ENCODE results near the gene PLEKHO2. TPM values are rescaled to one million over a fixed set of nuclear protein-coding genes. Genes with fewer than 3 reads are reported as not detected.
"Not testable (repeated sequence)": the region's sequence is repeated elsewhere in the genome, so short reads cannot be mapped to it uniquely, and the experiment has no call there.

Gene PLEKHO2
- 27.2 and 35.3 TPM in 2 replicates for total RNA-seq (2014; rRNA removed; shearing (Covaris generic))
- polyA plus RNA-seq (2016; fragmentation: Nextera tagmentation; extraction: Ambion mirVana), result 30.7 and 32.3 TPM in 2 replicates

GRCh38 chr15:64841344-64842095 lies at the start of gene PLEKHO2:
Gene PLEKHO2, plus strand, starts transcription at chr15:64841915. Its CDS starts 102 bp downstream, at chr15:64842017.
- Histone ChIP-seq H2AFZ (peak within 1 kb of the TSS; percentile 98), H3K79me2 (ENCODE audit: insufficient read depth) (peaks cover 48% of the 10 kb centered on the region), H3K9me3 (ENCODE audit: low read depth) (no peaks in the 10 kb centered on the region), H3K4me3 (peak within 1 kb of the TSS; percentile 88), H3K4me2 (ENCODE audit: unreplicated experiment) (peak within 1 kb of the TSS; percentile 96), H3F3A (ENCODE audit: insufficient read depth) (peaks cover 9% of the 10 kb centered on the region; the same call in 1 of the 2 replicates), H3K9me2 (ENCODE audit: insufficient read depth) (no peaks in the 10 kb centered on the region), H3K36me3 (ENCODE audit: low read depth) (no peaks in the 10 kb centered on the region), H3K9ac (peak within 1 kb of the TSS; percentile 86), H4K20me1 (ENCODE audit: insufficient read depth) (no peaks in the 10 kb centered on the region), H3K27me3 (replicated peaks; ENCODE audit: insufficient read depth) (no peaks in the 10 kb centered on the region), H3K27ac (peak within 1 kb of the TSS; percentile 71), H3K4me1 (ENCODE audit: insufficient read depth) (peaks cover 30% of the 10 kb centered on the region)
- 0 to 2% methylated on average over 10 to 53 of the region's 75 CpGs for WGBS, 2 experiments (ENCODE audit: low coverage in 1 of 2, low lambda C conversion rate in 2 of 2, missing lambda C conversion rate in 2 of 2)
- no peak for TF ChIP-seq EZH2 (IDR thresholded peaks at IDR 0.05; ENCODE audit: insufficient read depth, poor library complexity, severe bottlenecking)
- no peak for TF ChIP-seq EZH2phosphoT487 (IDR thresholded peaks at IDR 0.05; ENCODE audit: insufficient read depth, low read depth)
- in situ Hi-C loops (cut with MboI), result no loop called here
- DNase-seq, result peak; percentile 98

- Histone ChIP-seq H3K27me3 (replicated peaks; ENCODE audit: insufficient read depth) (no peaks in the 10 kb centered on the region), H3K27ac (no peak overlapping the region), H3K9ac (no peak overlapping the region), H3K4me1 (ENCODE audit: insufficient read depth) (no peaks in the 10 kb centered on the region), H3K79me2 (ENCODE audit: insufficient read depth) (no peaks in the 10 kb centered on the region), H2AFZ (no peak overlapping the region), H3K36me3 (ENCODE audit: low read depth) (no peaks in the 10 kb centered on the region), H3F3A (ENCODE audit: insufficient read depth) (no peaks in the 10 kb centered on the region), H3K4me2 (ENCODE audit: unreplicated experiment) (no peak overlapping the region), H3K4me3 (no peak overlapping the region), H3K9me3 (ENCODE audit: low read depth) (no peaks in the 10 kb centered on the region), H3K9me2 (ENCODE audit: insufficient read depth) (no peaks in the 10 kb centered on the region), H4K20me1 (ENCODE audit: insufficient read depth) (no peaks in the 10 kb centered on the region)
- no peak for TF ChIP-seq EZH2phosphoT487 (IDR thresholded peaks at IDR 0.05; ENCODE audit: insufficient read depth, low read depth)
- TF ChIP-seq EZH2 (IDR thresholded peaks at IDR 0.05; ENCODE audit: insufficient read depth, poor library complexity, severe bottlenecking), result no peak
- DNase-seq, result peak; percentile 36
- WGBS, 2 experiments (ENCODE audit: low coverage in 1 of 2, low lambda C conversion rate in 2 of 2, missing lambda C conversion rate in 2 of 2), result 72 to 77% methylated on average over 3 of the region's 3 CpGs
- in situ Hi-C loops (cut with MboI), result no loop called here
These were observed 49.4 kb upstream of the PLEKHO2 start for GRCh38 chr15:64792282-64792681.

- H3K27me3 ChIP-seq (replicated peaks; ENCODE audit: insufficient read depth); H3K27ac ChIP-seq; H2AFZ ChIP-seq; H3K4me1 ChIP-seq (ENCODE audit: insufficient read depth); H3K36me3 ChIP-seq (ENCODE audit: low read depth); H3K9me3 ChIP-seq (ENCODE audit: low read depth); H3K4me2 ChIP-seq (ENCODE audit: unreplicated experiment); in situ Hi-C loops (cut with MboI); H3K4me3 ChIP-seq; DNase-seq; H3F3A ChIP-seq (ENCODE audit: insufficient read depth); H3K79me2 ChIP-seq (ENCODE audit: insufficient read depth); H3K9me2 ChIP-seq (ENCODE audit: insufficient read depth); H4K20me1 ChIP-seq (ENCODE audit: insufficient read depth); H3K9ac ChIP-seq: not testable (repeated sequence)
- WGBS, 2 experiments (ENCODE audit: low coverage in 1 of 2, low lambda C conversion rate in 2 of 2, missing lambda C conversion rate in 2 of 2), result 95 to 98% methylated on average over 7 of the region's 7 CpGs
These were observed 46.4 kb upstream of the PLEKHO2 start for GRCh38 chr15:64795299-64795698.

GRCh38 chr15:64795921-64796320 lies 45.8 kb upstream of the PLEKHO2 start:
- DNase-seq; H3K4me2 ChIP-seq (ENCODE audit: unreplicated experiment); H3K27me3 ChIP-seq (replicated peaks; ENCODE audit: insufficient read depth); H3K36me3 ChIP-seq (ENCODE audit: low read depth); H3K9ac ChIP-seq; H3K4me1 ChIP-seq (ENCODE audit: insufficient read depth); H3K9me3 ChIP-seq (ENCODE audit: low read depth); H3F3A ChIP-seq (ENCODE audit: insufficient read depth); H3K4me3 ChIP-seq; H3K79me2 ChIP-seq (ENCODE audit: insufficient read depth); H4K20me1 ChIP-seq (ENCODE audit: insufficient read depth); H3K27ac ChIP-seq; H3K9me2 ChIP-seq (ENCODE audit: insufficient read depth); in situ Hi-C loops (cut with MboI); H2AFZ ChIP-seq: not testable (repeated sequence)
- 74 to 75% methylated on average over 9 of the region's 9 CpGs for WGBS, 2 experiments (ENCODE audit: low coverage in 1 of 2, low lambda C conversion rate in 2 of 2, missing lambda C conversion rate in 2 of 2)

- H3K79me2 ChIP-seq (ENCODE audit: insufficient read depth); H3K9me3 ChIP-seq (ENCODE audit: low read depth); H3K9me2 ChIP-seq (ENCODE audit: insufficient read depth); H3K4me2 ChIP-seq (ENCODE audit: unreplicated experiment); H3K27ac ChIP-seq; H3K4me1 ChIP-seq (ENCODE audit: insufficient read depth); H3K9ac ChIP-seq; H2AFZ ChIP-seq; H3K4me3 ChIP-seq; in situ Hi-C loops (cut with MboI); H3K36me3 ChIP-seq (ENCODE audit: low read depth); DNase-seq; H4K20me1 ChIP-seq (ENCODE audit: insufficient read depth); H3F3A ChIP-seq (ENCODE audit: insufficient read depth); H3K27me3 ChIP-seq (replicated peaks; ENCODE audit: insufficient read depth): not testable (repeated sequence)
- WGBS, 2 experiments (ENCODE audit: low coverage in 1 of 2, low lambda C conversion rate in 2 of 2, missing lambda C conversion rate in 2 of 2), result 68% methylated on average over 16 of the region's 29 CpGs; no CpG with 5 or more reads in 1 of the 2 experiments
These were observed 42.8 kb upstream of the PLEKHO2 start for GRCh38 chr15:64798905-64799304.
